Prostate gland (tissue), 2 donors: ENCODE data around the gene THSD7A. TPM values are rescaled to one million over a fixed set of nuclear protein-coding genes. Genes with fewer than 3 reads are reported as not detected.

ENCODE experiments used
- DNase-seq: peaks from one replicate; pipeline ENCODE4 v3.0.0-alpha.2; 2019; ENCODE audit warnings: low spot score
- H3K27ac ChIP-seq, 2 donors: fragments of 200-600 bp; sonication (generic); 2 replicates each; pipeline ENCODE4 v1.5.1; 2017 to 2019
- H3K27me3 ChIP-seq: fragments of 200-600 bp; sonication (generic); replicated peaks from 2 replicates; pipeline ENCODE4 v1.5.1; 2019; ENCODE audit not compliant: insufficient read depth
- H3K36me3 ChIP-seq, 2 donors: fragments of 200-600 bp; sonication (generic); 1 replicate in 1 of 2; 2 replicates in 1 of 2; pipeline versions ENCODE4 v1.5.1 to v1.8.1; 2017 to 2019
- H3K4me1 ChIP-seq: fragments of 200-600 bp; sonication (generic); replicated peaks from 2 replicates; pipeline ENCODE4 v1.5.1; 2019
- H3K4me3 ChIP-seq, 2 donors: fragments of 200-600 bp; sonication (generic); 2 replicates each; pipeline ENCODE4 v1.5.1; 2017 to 2019
- H3K9me3 ChIP-seq: fragments of 200-600 bp; sonication (generic); 2 replicates; pipeline ENCODE4 v1.5.1; 2017
- CTCF ChIP-seq, 4 experiments: fragments of 200-600 bp in 2 of 4; fragments of 450-650 bp in 2 of 4; sonication (generic) in 2 of 4; IDR thresholded peaks; 1 replicate in 3 of 4; 2 replicates in 1 of 4; pipeline ENCODE4 v1.5.1; 2016 to 2019; ENCODE audit warnings: antibody characterized with exemption in 4 of 4, mild to moderate bottlenecking in 2 of 4, moderate library complexity in 2 of 4
- POLR2A ChIP-seq: fragments of 450-650 bp; IDR thresholded peaks from one replicate; pipeline ENCODE4 v1.6.1; 2016; ENCODE audit warnings: antibody characterized with exemption, mild to moderate bottlenecking
- POLR2AphosphoS5 ChIP-seq: sonication (generic); formaldehyde crosslinking; IDR thresholded peaks from one replicate; pipeline ENCODE4 v1.6.1; 2017; ENCODE audit warnings: antibody characterized with exemption
- WGBS: methylation state at CpG from one replicate; pipeline ENCODE4 v1.1.5; 2018; 5-methylcytosine and 5-hydroxymethylcytosine counted together
- intact Hi-C: fragments of 100-400 bp; cut with DNase I; formaldehyde crosslinking; loops from one replicate; pipeline ENCODE4 v1.14.2; 2022
- total RNA-seq, 2 donors: library from RNA; depleted of rRNA; stranded (reverse); fragments of >200 nt; gene quantifications; one replicate each; pipeline ENCODE4 v1.1.0, GENCODE V29; 2016

THSD7A gene
- total RNA-seq, 2 donors from 2014 or later, result 3.1 to 9.9 TPM

- Histone ChIP-seq H3K27ac (no peak overlapping the region), H3K4me1 (no peaks in the 10 kb centered on the region), H3K9me3 (no peaks in the 10 kb centered on the region), H3K36me3 (no peaks in the 10 kb centered on the region), H3K4me3 (no peak overlapping the region), H3K27me3 (no peaks in the 10 kb centered on the region)
- 37% methylated on average over 6 of the region's 6 CpGs for WGBS
- DNase-seq, result no peak
- intact Hi-C loops, result no loop called here
- no peak for TF ChIP-seq POLR2AphosphoS5
- no peak for TF ChIP-seq CTCF (IDR thresholded peaks at IDR 0.05)
- no peak for TF ChIP-seq POLR2A
These were observed 26.8 kb upstream of the THSD7A start for GRCh38 chr7:11858622-11859302.

- H3K4me3 ChIP-seq, result no peak overlapping the region
- H3K9me3 ChIP-seq, result no peaks in the 10 kb centered on the region
- H3K4me1 ChIP-seq, result no peaks in the 10 kb centered on the region
- no peaks in the 10 kb centered on the region for H3K36me3 ChIP-seq
- WGBS, result 95% methylated on average over 2 of the region's 2 CpGs
- intact Hi-C loops, result no loop called here
- no peaks in the 10 kb centered on the region for H3K27me3 ChIP-seq
- DNase-seq, result no peak
- TF ChIP-seq POLR2AphosphoS5 (no peak), CTCF (IDR thresholded peaks at IDR 0.05) (no peak), POLR2A (no peak)
- H3K27ac ChIP-seq, result no peak overlapping the region
These were observed 26.0 kb upstream of the THSD7A start for GRCh38 chr7:11858026-11858425.

GRCh38 chr7:11848251-11848650 is 16.3 kb upstream of the THSD7A start:
- intact Hi-C loops, result no loop called here
- DNase-seq, result no peak
- WGBS, result 80% methylated on average over 3 of the region's 3 CpGs

GRCh38 chr7:11847336-11847735 is 15.3 kb upstream of the THSD7A start:
- no peak overlapping the region for H3K27ac ChIP-seq
- WGBS, result 28% methylated on average over 2 of the region's 2 CpGs
- intact Hi-C loops, result no loop called here

More at GRCh38 chr7:11848251-11848650, 16.3 kb upstream of the THSD7A start:
- Histone ChIP-seq H3K27me3 (no peaks in the 10 kb centered on the region), H3K27ac (no peak overlapping the region), H3K36me3 (no peaks in the 10 kb centered on the region), H3K4me3 (no peak overlapping the region), H3K9me3 (no peaks in the 10 kb centered on the region), H3K4me1 (no peaks in the 10 kb centered on the region)
- no peak for TF ChIP-seq POLR2AphosphoS5
- no peak for TF ChIP-seq POLR2A

GRCh38 chr7:11846361-11846955 is 14.5 kb upstream of the THSD7A start:
- TF ChIP-seq CTCF (IDR thresholded peaks at IDR 0.05) (no peak), POLR2A (no peak), POLR2AphosphoS5 (no peak)
- H3K4me3 ChIP-seq, result no peak overlapping the region
- 28% methylated on average over 5 of the region's 5 CpGs for WGBS
- no peaks in the 10 kb centered on the region for H3K36me3 ChIP-seq
- H3K27me3 ChIP-seq, result no peaks in the 10 kb centered on the region
- no peaks in the 10 kb centered on the region for H3K4me1 ChIP-seq
- H3K9me3 ChIP-seq, result no peaks in the 10 kb centered on the region
- no peak for DNase-seq
- intact Hi-C loops, result no loop called here
- no peak overlapping the region for H3K27ac ChIP-seq

More at GRCh38 chr7:11847336-11847735, 15.3 kb upstream of the THSD7A start:
- Histone ChIP-seq H3K4me1 (no peaks in the 10 kb centered on the region), H3K4me3 (no peak overlapping the region), H3K9me3 (no peaks in the 10 kb centered on the region), H3K27me3 (no peaks in the 10 kb centered on the region), H3K36me3 (no peaks in the 10 kb centered on the region)
- TF ChIP-seq POLR2A (no peak), CTCF (IDR thresholded peaks at IDR 0.05) (no peak), POLR2AphosphoS5 (no peak)
- DNase-seq, result no peak
